HG02938 (cell line): Measurements from ENCODE around the gene MPZL1.
"Not testable (repeated sequence)": the region's sequence is repeated elsewhere in the genome, so short reads cannot be mapped to it uniquely, and the experiment has no call there.

ENCODE experiments used
- ATAC-seq: cut with Tn5 transposase; IDR thresholded peaks from one replicate; pipeline ENCODE4 v1.9.1; 2021; ENCODE audit warnings: mild to moderate bottlenecking, moderate library complexity; ENCODE audit not compliant: unreplicated experiment

MPZL1 gene

DNA sequence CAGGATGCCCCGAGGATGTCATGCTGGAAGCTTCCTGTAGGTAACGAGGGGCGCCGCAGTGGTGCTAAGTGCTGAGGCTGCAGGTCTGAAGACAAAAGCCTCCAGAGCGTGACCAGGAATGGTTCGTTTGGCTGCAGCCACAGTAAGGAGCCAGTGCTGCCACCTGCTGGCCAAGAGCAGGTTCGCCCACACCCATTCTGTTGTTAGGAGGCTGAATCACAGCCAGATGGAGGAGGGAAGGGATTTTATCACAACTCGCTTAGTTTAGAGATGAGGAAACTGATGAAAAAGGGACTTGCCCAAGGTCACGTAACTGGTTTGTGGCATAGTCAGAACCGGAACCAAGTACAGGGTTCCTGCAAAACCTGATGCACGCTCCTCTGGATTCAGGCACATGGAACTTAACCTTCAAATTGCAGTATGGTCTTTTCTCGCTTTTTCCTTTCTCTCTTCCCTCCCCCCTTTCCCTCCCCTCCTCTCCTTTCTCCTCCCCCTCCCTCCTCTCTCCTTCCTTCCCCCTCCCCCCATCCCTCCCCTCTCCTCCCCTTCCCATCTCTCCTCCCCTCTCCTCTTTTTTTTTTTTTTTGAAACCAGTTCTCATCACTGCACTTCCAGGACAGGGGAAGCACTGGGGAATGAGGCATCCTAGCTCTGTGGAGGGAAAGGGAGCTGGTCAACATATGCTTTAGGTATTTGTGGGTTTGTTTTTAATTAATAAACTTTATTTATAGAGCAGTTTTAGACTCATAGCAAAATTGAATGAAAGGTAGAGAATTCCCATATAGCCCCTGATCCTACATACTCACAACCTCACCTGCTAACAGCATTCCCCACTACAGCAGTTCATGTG lies 81.8 kb downstream of the MPZL1 start:
- ATAC-seq: peak; percentile 96

DNA sequence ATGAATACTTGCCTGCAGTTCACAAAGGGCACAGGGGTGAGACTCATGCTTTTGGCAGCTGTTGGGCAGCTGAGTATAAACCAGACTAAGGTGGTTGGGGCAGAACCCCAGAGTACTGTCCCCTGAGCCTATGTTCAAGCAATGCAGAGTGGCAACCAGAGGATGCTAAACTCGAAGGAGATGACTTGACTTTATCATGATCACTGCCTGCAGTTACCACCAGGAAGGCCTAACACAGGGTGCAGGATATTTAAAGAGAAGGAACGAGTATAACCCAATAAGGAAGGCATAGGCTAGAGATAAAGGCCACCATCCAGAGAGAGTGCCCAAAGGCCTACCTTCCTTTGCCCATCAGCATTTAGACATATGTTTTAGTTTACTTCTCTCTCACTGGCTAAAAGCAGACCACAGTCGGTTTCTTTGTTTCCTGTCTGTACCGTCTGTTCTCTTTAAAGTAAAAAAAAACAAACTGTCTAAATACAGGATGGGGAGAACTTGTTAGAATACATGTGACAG lies 83.3 kb downstream of the MPZL1 start:
- ATAC-seq: no peak

GRCh38 chr1:167806235-167806634 lies 84.5 kb downstream of the MPZL1 start:
- ATAC-seq: not testable (repeated sequence)

DNA sequence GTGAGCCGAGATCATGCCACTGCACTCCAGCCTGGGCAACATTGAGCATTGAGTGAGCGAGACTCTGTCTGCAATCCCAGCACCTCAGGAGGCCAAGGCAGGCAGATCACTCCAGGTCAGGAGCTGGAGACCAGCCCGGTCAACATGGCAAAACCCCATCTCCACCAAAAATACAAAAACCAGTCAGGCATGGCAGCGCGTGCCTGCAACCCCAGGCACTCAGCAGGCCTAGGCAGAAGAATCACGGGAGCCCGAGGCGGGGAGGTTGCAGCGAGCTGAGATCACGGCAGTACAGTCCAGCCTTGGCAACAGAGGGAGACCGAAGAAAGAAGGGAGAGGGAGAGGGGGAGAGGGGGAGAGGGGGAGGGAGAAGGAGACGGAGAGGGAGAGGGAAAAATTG lies 84.9 kb downstream of the MPZL1 start:
- not testable (repeated sequence) for ATAC-seq

DNA sequence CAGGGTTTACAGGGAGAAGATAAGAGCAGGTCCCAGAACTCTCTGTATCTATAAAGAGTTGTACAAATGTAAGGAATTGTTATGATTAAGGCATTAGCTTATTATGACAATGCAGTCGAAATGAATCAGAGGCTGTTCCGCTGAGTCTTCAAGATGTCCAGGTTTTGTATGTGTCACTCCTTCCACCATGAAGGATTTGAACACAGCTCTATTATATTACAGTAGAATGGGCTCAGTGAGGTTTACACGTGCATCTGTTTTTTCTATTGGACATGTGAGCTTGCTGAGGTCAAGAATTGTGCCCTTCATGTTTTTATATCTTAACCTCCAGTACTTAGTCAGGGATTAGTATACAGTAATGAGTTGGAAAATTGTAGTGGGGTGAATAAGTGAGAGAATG lies 86.3 kb downstream of the MPZL1 start:
- ATAC-seq: no peak

GRCh38 chr1:167808690-167809089 lies 86.9 kb downstream of the MPZL1 start:
- no peak for ATAC-seq

DNA sequence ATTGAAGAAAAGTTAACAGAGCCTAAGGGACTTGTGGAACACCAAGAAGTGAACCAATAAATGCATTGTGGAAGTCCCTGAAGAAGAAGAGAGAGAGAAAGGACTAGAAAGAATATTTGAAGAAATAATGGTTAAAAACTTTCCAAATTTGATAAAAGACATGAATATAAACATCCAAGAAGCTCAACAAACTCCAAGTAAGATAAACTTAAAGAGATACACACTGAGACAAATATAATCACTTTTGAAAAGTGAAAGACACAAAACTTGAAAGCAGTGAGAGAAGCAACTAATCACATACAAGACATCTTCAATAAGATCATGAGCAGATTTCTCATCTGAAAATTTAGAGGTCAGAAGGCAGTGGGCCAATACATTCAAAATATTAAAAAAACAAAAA lies 91.2 kb downstream of the MPZL1 start:
- ATAC-seq: no peak

- no peak for ATAC-seq
Observed at GRCh38 chr1:167815650-167816049, 93.9 kb downstream of the MPZL1 start.

DNA sequence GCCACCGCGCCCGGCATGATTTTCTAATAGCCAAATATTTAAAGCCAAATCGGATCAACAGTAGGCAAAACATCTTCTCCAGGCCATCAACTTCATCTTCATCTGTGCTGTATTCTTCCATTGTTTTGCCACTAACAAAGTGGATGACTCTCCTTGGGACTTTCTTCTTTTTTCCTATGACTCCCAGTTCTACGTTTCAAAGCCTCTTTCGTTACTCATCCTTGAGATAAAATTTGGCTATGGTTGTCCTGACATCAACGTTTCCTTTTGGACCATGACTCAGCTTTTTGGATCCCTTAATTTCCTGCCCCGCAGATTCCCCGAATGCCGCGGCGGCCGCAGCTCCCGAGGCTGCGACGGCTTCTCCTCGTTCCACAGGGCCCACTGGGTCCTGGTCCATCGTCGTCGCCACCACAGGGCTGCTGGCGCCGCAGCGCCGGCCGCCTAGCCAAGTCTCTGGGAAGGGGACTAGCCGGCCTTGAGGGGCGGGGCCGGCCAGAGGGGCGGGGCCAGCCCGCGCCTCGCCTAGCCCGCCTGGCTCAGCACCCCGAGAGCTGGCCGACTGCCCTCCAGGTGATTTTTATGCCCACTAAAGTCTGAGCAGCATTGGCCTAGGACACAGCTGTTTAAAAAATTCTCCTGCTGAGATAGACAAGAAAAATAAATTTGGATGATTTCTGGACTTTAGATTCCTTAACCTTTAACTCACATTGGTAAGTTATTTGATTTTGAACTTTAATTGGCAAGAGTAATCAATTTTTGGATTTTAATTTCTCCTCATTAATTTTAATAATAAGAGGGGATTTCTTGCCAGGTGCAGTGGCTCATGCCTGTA lies 98.3 kb downstream of the MPZL1 start:
- no peak for ATAC-seq

- no peak for ATAC-seq
Observed at GRCh38 chr1:167820684-167821355, 99.0 kb downstream of the MPZL1 start.

- ATAC-seq: no peak
Observed at GRCh38 chr1:167821356-167821685, 99.5 kb downstream of the MPZL1 start.

DNA sequence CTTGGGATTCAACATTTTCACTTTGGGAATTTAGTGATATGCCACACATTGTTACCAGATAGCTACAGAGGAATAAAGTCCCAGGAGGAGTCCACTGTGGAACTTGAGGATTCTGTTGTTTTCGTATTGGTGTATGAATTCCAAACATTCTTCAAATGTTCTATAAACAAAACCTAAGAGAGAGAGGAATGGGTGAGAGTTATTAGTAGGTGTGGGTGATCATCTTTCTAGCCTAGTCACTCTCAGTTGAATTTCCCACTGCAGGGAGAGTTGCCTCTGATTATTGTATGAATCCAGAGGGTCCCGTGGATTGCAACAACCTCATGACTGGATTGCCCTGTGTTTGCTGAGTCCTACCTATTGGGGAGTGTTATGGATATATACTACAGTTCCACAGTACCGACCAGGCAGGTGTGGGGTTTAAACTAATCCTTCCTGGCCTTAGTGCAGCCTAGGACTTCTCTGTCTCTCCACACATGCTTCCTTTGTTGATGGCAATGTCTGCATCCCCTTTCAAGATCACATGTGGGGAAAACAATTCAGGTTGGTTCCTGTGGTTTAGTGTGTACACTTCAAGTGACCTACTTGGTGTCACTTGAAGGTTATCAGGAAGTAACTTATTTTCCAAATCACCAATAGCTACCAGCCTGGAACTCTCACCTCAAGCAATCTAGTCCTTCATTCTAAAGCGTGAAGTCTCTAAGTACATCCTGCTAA lies 100.3 kb downstream of the MPZL1 start:
- ATAC-seq: no peak

DNA sequence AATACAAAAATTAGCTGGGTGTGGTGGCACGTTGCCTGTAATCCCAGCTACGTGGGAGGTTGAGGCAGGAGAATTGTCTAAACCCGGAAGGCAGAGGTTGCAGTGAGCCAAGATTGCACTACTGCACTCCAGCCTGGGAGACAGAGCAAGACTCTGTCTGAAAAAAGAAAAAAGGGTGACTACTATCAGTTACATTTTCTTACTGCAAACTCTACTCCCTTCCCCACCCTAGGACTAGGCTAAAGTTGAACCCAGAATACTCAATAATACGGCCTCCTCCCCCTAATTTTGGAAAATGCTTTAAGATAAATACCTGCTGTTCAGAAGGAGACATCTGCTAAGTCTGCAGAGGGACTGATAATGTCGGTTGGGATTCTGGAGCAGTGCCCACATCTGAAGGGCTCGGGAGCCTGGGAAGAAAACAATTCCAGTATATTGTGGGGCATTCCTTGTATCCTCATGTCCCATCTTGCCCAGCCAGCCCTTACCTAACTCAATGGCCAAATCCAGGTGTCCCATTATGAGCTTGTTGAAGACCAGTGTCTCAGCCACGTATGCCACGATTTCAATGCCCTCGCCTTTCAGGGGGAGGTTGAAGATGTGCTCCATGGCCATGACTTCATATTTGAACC lies 102.5 kb downstream of the MPZL1 start:
- ATAC-seq: no peak

DNA sequence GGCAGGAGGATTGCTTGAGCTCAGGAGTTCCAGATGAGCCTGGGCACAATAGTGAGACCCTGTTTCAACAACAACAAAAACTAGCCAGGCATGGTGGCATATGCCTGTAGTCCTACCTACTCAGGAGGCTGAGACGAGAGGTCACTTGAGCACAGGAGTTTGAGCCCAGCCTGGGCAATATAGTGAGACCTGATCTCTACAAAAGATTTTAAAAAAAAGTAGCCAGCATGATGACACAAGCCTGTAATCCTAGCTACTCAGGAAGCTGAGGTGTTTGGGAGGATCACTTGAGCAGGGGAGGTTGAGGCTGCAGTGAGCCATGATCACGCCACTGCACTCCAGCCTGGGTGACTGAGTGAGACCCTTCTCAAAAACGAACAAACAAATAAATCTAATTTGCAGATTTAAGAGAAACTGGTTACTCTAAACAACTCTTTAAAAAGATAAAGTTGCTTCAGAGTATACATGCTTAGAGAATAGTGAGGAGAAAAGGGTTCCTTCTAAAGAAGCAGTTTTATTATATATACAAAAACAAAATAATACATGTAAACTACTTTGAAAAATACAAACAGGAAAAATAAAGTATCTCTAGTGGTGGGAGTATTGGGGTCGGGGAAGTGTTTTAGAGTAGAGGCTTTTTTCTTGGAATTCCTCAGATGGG lies 103.8 kb downstream of the MPZL1 start:
- no peak for ATAC-seq

DNA sequence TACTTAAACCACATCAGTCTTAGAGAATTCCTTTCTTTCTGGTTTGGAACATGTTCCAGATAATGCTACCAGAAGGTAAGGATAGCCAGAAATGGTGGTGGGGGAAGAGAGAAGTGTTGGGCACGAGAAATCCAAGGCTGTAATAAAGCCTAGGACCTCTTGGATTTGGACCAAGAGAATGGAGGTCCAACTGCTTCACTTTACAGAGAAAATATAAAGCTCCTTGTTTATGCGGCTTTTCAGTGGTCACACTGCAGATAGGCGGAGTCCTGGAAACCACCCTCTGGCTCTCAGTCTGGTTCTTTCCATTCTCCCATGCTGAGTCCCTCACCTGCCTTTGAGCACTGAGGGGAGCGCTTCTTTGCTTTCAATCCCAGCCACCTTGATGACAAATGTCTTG lies 104.3 kb downstream of the MPZL1 start:
- ATAC-seq: no peak

GRCh38 chr1:167829868-167830267 lies 108.1 kb downstream of the MPZL1 start:
- ATAC-seq: no peak

GRCh38 chr1:167830668-167831067 lies 108.9 kb downstream of the MPZL1 start:
- ATAC-seq: not testable (repeated sequence)

DNA sequence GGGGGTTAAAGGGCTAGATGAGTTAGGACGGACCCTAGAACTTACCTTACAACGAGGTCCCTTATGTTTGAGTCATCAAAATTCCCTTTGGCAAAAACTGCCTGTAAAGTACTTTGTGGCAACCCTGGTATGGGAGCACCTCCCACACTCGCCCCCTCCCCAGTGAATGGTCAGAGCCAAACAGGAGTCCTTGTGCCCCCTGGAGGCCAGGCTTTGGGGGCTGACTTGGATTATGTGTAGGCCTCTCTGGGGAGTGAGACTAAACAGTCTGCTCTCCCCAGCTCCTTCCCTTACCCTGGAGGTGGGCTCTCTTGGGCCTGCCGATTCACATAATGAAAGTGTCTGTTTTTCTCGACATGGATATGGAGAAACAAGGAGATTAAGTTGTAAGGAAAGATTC lies 110.9 kb downstream of the MPZL1 start:
- ATAC-seq: no peak

- ATAC-seq: no peak
Observed at GRCh38 chr1:167833904-167834303, 112.1 kb downstream of the MPZL1 start.

GRCh38 chr1:167836197-167836596 lies 114.4 kb downstream of the MPZL1 start:
- no peak for ATAC-seq
